Activated CD4-positive, alpha-beta T cell treated with anti-CD3 and anti-CD28 coated beads, Interleukin-10, Interleukin-2, amounts not matched to agents 100 ng/mL and 50 ng/mL, durations not matched to agents 16 hours and 8 hours (primary cell): Measurements from ENCODE around the gene PCSK6.

Source experiments
- DNase-seq: peaks from one replicate; pipeline ENCODE4 v3.0.0-alpha.2; 2020

The PCSK6 gene

GRCh38 chr15:101266034-101266433 is 223.5 kb downstream of the PCSK6 start:
- DNase-seq: no peak

- DNase-seq: no peak
These were observed 224.4 kb downstream of the PCSK6 start for GRCh38 chr15:101264911-101265641.

DNA sequence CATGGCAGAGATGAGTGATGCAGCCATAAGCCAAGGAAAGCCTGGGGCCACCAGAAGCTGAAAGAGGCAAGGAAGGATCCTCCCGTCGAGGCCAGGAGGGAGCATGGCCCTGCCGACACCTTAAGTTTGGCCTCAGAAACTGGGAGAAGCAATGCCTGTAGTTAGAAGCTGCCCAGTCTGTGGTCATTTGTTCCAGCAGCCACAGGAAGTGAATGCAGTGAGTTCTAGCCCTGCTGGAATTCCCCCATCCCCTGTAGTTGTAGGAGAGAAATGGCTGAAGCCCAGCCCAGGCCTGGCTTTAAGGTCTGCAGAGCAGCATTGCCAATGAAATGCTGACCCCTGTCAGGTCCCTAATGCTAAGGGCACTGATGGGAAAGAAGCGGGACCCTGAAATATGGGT is 225.5 kb downstream of the PCSK6 start:
- no peak for DNase-seq

GRCh38 chr15:101262551-101262950 is 227.0 kb downstream of the PCSK6 start:
- DNase-seq: no peak

DNA sequence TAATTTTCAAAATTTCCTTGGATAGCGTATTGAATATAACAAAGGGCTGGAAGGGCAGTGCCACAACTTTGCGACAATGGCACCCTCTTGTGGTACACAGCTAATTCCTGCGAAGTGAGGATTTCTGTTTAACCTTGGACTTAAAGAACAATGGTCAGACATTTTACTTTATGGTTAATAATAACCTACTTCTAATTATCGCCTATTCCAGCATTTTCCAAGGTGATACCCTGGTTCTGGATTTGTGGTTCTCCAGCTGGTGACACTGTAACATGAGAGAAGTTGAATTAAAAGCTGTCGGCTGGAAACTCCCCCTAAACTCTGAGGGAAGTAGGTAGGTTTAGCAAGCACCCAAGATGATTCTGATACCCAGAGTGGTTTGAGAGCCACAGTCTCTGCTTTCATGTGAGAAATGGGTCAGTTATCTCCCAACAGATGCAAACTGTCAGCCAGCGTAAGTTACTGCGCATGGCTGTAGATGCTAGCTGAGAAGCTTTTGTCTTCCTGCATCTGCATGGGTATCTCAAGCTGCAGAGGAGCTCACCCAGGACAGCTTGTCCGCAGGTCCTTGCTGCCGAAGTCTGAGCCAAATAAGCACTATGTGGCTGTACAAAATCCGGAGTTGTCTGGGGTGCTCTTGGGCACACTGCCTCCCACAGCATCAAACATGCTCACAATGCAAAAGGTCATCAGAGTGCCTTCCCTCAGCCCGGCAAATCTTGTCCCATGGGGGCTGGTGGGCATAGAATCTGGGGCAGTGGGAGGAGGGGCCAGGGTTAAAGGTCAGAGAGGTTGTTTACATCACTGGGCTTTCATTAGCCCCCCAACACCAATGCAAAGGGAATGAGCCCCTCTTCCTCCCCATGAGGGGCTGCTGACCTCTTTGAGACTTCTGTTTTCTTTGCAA is 231.0 kb downstream of the PCSK6 start:
- peak; percentile 69 for DNase-seq

GRCh38 chr15:101256757-101257156 is 232.8 kb downstream of the PCSK6 start:
- DNase-seq: no peak

GRCh38 chr15:101255615-101256241 is 233.8 kb downstream of the PCSK6 start:
- no peak for DNase-seq

DNA sequence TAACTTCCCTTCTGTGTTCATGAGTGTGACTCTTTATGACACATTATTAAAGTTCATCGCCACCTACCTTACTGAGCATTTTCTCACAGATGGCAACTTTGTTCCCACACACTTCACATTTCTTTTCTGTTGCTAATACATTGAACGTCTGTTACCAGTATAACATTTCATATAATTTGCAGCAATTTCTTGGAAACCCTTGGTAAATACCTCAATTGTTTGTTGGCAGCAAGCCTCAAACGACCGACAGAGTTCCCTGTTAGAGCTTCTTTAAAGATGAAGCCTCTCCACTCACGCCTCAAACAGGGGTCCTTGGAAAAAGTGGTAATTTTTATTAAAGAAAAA is 234.5 kb downstream of the PCSK6 start:
- DNase-seq: no peak

DNA sequence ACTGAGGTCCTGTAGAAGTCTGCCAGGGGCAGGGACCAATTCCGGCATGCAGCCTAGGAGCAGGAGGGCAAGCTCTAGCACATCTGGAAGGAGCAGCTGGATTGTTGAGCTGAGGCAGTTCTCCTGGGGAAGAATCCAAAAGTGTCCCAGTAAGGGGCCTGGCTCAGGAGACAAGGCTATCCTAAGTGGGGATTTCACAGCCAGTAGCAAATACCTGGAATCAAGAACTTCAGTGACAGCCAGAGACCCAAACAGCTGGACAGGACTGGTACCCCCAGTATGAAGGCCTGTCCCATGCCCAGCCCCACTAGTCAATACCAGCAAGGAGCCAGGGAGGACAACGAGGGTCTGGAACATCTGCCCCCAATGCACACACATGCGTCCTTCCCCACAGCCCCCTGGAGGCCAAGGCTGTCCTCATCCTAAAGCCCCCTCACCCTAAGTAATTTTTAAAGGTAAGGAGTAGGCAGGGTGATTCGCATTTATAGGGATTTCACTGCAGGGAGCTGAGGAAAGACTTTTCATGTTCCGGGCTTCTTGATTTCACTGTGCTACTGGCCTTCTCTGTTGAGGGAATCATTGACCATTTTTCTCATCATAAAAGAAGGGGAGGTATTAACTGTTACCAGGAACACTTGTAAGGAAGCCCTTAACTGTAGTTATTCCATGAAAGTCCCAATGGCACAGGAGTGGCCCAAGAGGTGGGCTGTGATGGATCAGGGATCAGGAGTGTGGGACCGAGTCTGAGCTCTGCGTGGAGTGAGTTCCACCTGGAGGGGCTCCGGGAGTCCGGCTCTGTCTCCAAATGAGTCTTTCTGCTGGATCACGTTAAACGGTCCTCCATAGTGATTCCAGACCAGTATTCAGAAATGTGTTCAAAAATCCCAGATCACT is 235.1 kb downstream of the PCSK6 start:
- no peak for DNase-seq
